Measurements from ENCODE around the gene LAMC1.

The LAMC1 gene

DNA sequence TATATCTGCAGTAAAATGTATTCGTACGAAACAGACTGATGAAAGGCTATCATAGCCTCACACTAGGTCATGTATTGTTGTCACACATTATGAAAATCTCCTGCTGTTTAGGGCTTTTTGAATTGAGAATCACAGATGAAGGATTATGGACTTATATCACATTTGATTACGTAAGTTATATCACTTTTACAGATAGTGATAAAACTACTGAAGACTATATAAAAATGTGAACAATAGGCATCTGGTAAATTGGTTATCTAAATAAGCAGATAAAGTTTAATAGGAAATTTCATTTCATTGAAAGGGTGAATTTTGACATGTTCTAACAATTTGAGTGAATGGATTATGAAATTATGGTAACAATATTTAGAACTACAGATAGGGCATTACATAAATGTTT lies 20.0 kb downstream of the LAMC1 start:
- H3K9me3 Mint-ChIP-seq = no peaks in the 10 kb centered on the region
- H3K4me3 Mint-ChIP-seq = no peak overlapping the region
- no peaks in the 10 kb centered on the region for H3K36me3 Mint-ChIP-seq (ENCODE audit: low read depth)
- H3K27ac Mint-ChIP-seq = no peak overlapping the region
- peaks cover 66% of the 10 kb centered on the region for H3K4me1 Mint-ChIP-seq
- no peaks in the 10 kb centered on the region for H3K27me3 Mint-ChIP-seq (ENCODE audit: low read depth, poor library complexity)
- no peak for DNase-seq
- TF ChIP-seq, protein P1, sequence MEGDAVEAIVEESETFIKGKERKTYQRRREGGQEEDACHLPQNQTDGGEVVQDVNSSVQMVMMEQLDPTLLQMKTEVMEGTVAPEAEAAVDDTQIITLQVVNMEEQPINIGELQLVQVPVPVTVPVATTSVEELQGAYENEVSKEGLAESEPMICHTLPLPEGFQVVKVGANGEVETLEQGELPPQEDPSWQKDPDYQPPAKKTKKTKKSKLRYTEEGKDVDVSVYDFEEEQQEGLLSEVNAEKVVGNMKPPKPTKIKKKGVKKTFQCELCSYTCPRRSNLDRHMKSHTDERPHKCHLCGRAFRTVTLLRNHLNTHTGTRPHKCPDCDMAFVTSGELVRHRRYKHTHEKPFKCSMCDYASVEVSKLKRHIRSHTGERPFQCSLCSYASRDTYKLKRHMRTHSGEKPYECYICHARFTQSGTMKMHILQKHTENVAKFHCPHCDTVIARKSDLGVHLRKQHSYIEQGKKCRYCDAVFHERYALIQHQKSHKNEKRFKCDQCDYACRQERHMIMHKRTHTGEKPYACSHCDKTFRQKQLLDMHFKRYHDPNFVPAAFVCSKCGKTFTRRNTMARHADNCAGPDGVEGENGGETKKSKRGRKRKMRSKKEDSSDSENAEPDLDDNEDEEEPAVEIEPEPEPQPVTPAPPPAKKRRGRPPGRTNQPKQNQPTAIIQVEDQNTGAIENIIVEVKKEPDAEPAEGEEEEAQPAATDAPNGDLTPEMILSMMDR (IDR thresholded peaks at IDR 0.05) = no peak

DNA sequence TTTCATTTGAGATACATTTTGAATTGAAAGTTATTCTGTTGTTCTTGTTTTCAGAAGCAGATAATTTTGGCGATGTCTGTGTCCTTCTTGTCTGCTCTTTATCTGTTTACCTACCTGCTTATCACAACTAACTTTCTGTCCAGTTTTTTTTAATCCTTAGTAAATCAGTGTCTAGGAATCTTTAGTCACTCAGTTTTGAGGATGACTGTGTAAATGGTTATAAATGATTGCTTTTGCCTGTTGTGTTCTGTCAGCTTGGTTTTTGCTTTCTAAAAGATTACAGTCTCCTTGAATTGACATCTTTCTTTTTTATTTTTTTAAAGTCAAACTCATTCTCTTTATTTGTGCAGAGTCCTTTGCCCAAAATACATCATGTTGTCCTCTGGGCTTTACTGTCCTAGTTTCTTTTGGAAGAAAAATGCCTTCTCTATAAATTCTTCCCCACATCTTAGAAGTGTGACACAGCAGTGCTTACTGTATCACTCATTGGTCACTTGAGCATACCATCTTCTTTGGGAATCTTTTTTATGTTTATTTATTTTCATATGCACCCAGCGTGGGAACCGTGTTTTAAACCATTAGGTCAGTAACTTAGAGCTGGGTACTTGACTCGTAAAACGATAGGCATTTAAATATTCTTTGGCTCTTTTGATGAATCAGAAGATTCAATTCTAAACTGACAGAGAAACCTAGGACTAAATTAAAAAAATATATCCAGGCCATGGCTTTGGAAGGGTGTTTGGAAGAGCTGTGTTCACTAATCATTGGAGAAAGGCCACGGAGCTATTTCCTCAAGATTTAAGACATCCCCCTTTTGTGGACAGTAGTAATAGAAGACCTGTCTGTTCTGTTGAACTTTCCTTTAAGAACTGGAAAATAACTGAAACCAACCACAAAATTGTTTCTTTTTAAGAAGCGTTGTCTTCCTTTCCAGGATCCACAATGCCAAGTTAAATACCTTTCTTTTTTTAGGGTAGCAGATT lies 20.9 kb downstream of the LAMC1 start:
- TF ChIP-seq, protein P1 (IDR thresholded peaks at IDR 0.05) = no peak
- H3K9me3 Mint-ChIP-seq = no peaks in the 10 kb centered on the region
- H3K36me3 Mint-ChIP-seq (ENCODE audit: low read depth) = peaks cover 4% of the 10 kb centered on the region
- H3K27me3 Mint-ChIP-seq (ENCODE audit: low read depth, poor library complexity) = no peaks in the 10 kb centered on the region
- H3K4me3 Mint-ChIP-seq = no peak overlapping the region
- H3K27ac Mint-ChIP-seq = peak overlapping the region; percentile 48
- H3K4me1 Mint-ChIP-seq = peaks cover 57% of the 10 kb centered on the region
- DNase-seq = no peak

GRCh38 chr1:183044893-183045649 lies 21.9 kb downstream of the LAMC1 start:
- Mint-ChIP-seq H3K4me1 (peaks cover 48% of the 10 kb centered on the region), H3K27me3 (ENCODE audit: low read depth, poor library complexity) (no peaks in the 10 kb centered on the region), H3K4me3 (no peak overlapping the region)

GRCh38 chr1:183048087-183049085 lies 25.2 kb downstream of the LAMC1 start:
- Mint-ChIP-seq H3K27me3 (ENCODE audit: low read depth, poor library complexity) (peaks cover 2% of the 10 kb centered on the region), H3K27ac (no peak overlapping the region), H3K4me1 (peaks cover 24% of the 10 kb centered on the region), H3K4me3 (no peak overlapping the region), H3K36me3 (ENCODE audit: low read depth) (peaks cover 36% of the 10 kb centered on the region), H3K9me3 (peaks cover 8% of the 10 kb centered on the region)
- no peak for DNase-seq
- TF ChIP-seq, protein P1 (IDR thresholded peaks at IDR 0.05) = no peak

More at GRCh38 chr1:183044893-183045649, 21.9 kb downstream of the LAMC1 start:
- no peak for DNase-seq
- TF ChIP-seq, protein P1 (IDR thresholded peaks at IDR 0.05) = no peak
- Mint-ChIP-seq H3K27ac (no peak overlapping the region), H3K36me3 (ENCODE audit: low read depth) (peaks cover 9% of the 10 kb centered on the region), H3K9me3 (no peaks in the 10 kb centered on the region)

- no peak for DNase-seq
- TF ChIP-seq, protein P1 (IDR thresholded peaks at IDR 0.05) = no peak
- Mint-ChIP-seq H3K4me3 (no peak overlapping the region), H3K9me3 (peaks cover 19% of the 10 kb centered on the region), H3K27ac (no peak overlapping the region), H3K27me3 (ENCODE audit: low read depth, poor library complexity) (peaks cover 2% of the 10 kb centered on the region), H3K4me1 (peaks cover 20% of the 10 kb centered on the region), H3K36me3 (ENCODE audit: low read depth) (peaks cover 48% of the 10 kb centered on the region)
Observed at GRCh38 chr1:183051546-183051945, 28.3 kb downstream of the LAMC1 start.

Measured in nephron progenitor cell (in vitro differentiated cells).